CD14-positive monocyte (primary cell): ENCODE results near the gene WSB2. TPM values are rescaled to one million over a fixed set of nuclear protein-coding genes. Genes with fewer than 3 reads are reported as not detected.

Experiments
- DNase-seq, 3 donors: peaks; one replicate each; pipeline ENCODE4 v3.0.0-alpha.2; 2011 to 2022
- H2AFZ ChIP-seq: 2 replicates; pipeline ENCODE4 v1.6.0; 2012; ENCODE audit warnings: mild to moderate bottlenecking, low read depth, low read length, inconsistent platforms; ENCODE audit not compliant: insufficient read depth, poor library complexity, severe bottlenecking
- H3K27ac ChIP-seq, 2 donors: 1 replicate in 1 of 2; 2 replicates in 1 of 2; pipeline ENCODE4 v1.5.1; 2012 to 2013; ENCODE audit warnings: low read length in 2 of 2, control low read depth in 1 of 2, inconsistent platforms in 1 of 2, low read depth in 1 of 2, mild to moderate bottlenecking in 1 of 2
- H3K27me3 ChIP-seq, 2 donors: one replicate each; pipeline versions ENCODE4 v1.6.0 to v1.6.1; 2011 to 2013; ENCODE audit warnings: low read length in 2 of 2; ENCODE audit not compliant: control insufficient read depth in 2 of 2, insufficient read depth in 2 of 2
- H3K36me3 ChIP-seq, 2 donors: replicated peaks in 1 of 2; 1 replicate in 1 of 2; 2 replicates in 1 of 2; pipeline versions ENCODE4 v1.5.1 to v1.6.1; 2012 to 2013; ENCODE audit warnings: low read length in 2 of 2, control low read depth in 1 of 2, inconsistent platforms in 1 of 2, mild to moderate bottlenecking in 1 of 2; ENCODE audit not compliant: insufficient read depth in 2 of 2, control insufficient read depth in 1 of 2
- H3K4me1 ChIP-seq, 2 donors: 1 replicate in 1 of 2; 2 replicates in 1 of 2; pipeline versions ENCODE4 v1.5.1 to v1.6.1; 2012 to 2013; ENCODE audit warnings: low read length in 2 of 2, control low read depth in 1 of 2, inconsistent platforms in 1 of 2, mild to moderate bottlenecking in 1 of 2, moderate library complexity in 1 of 2; ENCODE audit not compliant: insufficient read depth in 2 of 2, control insufficient read depth in 1 of 2
- H3K4me2 ChIP-seq: replicated peaks from 2 replicates; pipeline ENCODE3; 2012; ENCODE audit warnings: low read length, moderate library complexity, mild to moderate bottlenecking; ENCODE audit not compliant: poor library complexity, severe bottlenecking; ENCODE audit errors: extremely low read depth
- H3K4me3 ChIP-seq, 3 experiments: fragments of 200-600 bp in 1 of 3; sonication (generic) in 1 of 3; replicated peaks in 1 of 3; 1 replicate in 2 of 3; 2 replicates in 1 of 3; pipeline ENCODE4 v1.5.1; 2011 to 2013; ENCODE audit warnings: low read length in 3 of 3, mild to moderate bottlenecking in 3 of 3, control low read depth in 2 of 3, low read depth in 2 of 3, inconsistent platforms in 1 of 3, moderate library complexity in 1 of 3
- H3K79me2 ChIP-seq: 2 replicates; pipeline ENCODE4 v1.6.0; 2012; ENCODE audit warnings: mild to moderate bottlenecking, control low read depth, inconsistent platforms, low read length, moderate library complexity; ENCODE audit not compliant: insufficient read depth
- H3K9ac ChIP-seq: 2 replicates; pipeline ENCODE4 v1.6.0; 2017; ENCODE audit warnings: low read length, mild to moderate bottlenecking; ENCODE audit not compliant: insufficient read depth, poor library complexity, severe bottlenecking
- H3K9me3 ChIP-seq, 2 donors: replicated peaks in 1 of 2; 1 replicate in 1 of 2; 2 replicates in 1 of 2; pipeline versions ENCODE4 v1.5.1 to v1.6.1; 2012 to 2013; ENCODE audit warnings: low read length in 2 of 2, control low read depth in 1 of 2; ENCODE audit not compliant: control insufficient read depth in 1 of 2, insufficient read depth in 1 of 2
- H4K20me1 ChIP-seq: 2 replicates; pipeline ENCODE4 v1.6.0; 2012; ENCODE audit warnings: mild to moderate bottlenecking, low read length, control low read depth, moderate library complexity; ENCODE audit not compliant: insufficient read depth
- H3K27ac Mint-ChIP-seq, 7 donors: one replicate each; pipeline ENCODE4 v1.8.0; 2020; ENCODE audit warnings: mild to moderate bottlenecking in 7 of 7, mixed read lengths in 7 of 7, moderate library complexity in 6 of 7, inconsistent platforms in 2 of 7
- H3K27me3 Mint-ChIP-seq, 3 donors: one replicate each; pipeline ENCODE4 v1.8.0; 2021 to 2022; ENCODE audit warnings: low read depth in 3 of 3, mild to moderate bottlenecking in 3 of 3, mixed read lengths in 3 of 3, moderate library complexity in 3 of 3, inconsistent platforms in 1 of 3
- H3K36me3 Mint-ChIP-seq, 2 donors: one replicate each; pipeline ENCODE4 v1.8.0; 2020; ENCODE audit warnings: mixed read lengths in 2 of 2, inconsistent platforms in 1 of 2, mild to moderate bottlenecking in 1 of 2
- H3K4me1 Mint-ChIP-seq: one replicate; pipeline ENCODE4 v1.8.0; 2020; ENCODE audit warnings: mild to moderate bottlenecking, mixed read lengths
- H3K4me3 Mint-ChIP-seq, 2 donors: one replicate each; pipeline ENCODE4 v1.8.0; 2020; ENCODE audit warnings: mild to moderate bottlenecking in 2 of 2, mixed read lengths in 2 of 2, moderate library complexity in 1 of 2
- H3K9me3 Mint-ChIP-seq, 7 donors: one replicate each; pipeline ENCODE4 v1.8.0; 2020 to 2022; ENCODE audit warnings: mixed read lengths in 7 of 7, mild to moderate bottlenecking in 6 of 7, moderate library complexity in 6 of 7, inconsistent platforms in 2 of 7
- WGBS: methylation state at CpG from one replicate; pipeline ENCODE4 v1.1.5; 2013; ENCODE audit warnings: missing lambda C conversion rate; ENCODE audit not compliant: insufficient coverage; 5-methylcytosine and 5-hydroxymethylcytosine counted together
- intact Hi-C, 2 donors: fragments of 100-400 bp; cut with micrococcal nuclease; formaldehyde crosslinking; loops; one replicate each; pipeline versions ENCODE4 v1.15.0 to v1.15.1; 2023
- polyA plus RNA-seq, 3 donors: library from polyadenylated mRNA; depleted of rRNA in 1 of 3; unstranded in 2 of 3; stranded (reverse) in 1 of 3; fragments of 300-500 nt in 2 of 3; fragments of >200 nt in 1 of 3; fragmentation: Illumina TruSeq in 2 of 3; gene quantifications; 1 replicate in 2 of 3; 2 replicates in 1 of 3; pipeline ENCODE4 v1.2.3, GENCODE V29; 2012 to 2021
- TF ChIP-seq, protein P1 (sequence below): fragments of 200-600 bp; IDR thresholded peaks from one replicate; pipeline ENCODE4 v1.8.0; 2022; ENCODE audit warnings: antibody characterized with exemption, mild to moderate bottlenecking

Gene WSB2
- polyA plus RNA-seq, 3 donors = 25.4 to 36.3 (median 25.8) TPM

DNA sequence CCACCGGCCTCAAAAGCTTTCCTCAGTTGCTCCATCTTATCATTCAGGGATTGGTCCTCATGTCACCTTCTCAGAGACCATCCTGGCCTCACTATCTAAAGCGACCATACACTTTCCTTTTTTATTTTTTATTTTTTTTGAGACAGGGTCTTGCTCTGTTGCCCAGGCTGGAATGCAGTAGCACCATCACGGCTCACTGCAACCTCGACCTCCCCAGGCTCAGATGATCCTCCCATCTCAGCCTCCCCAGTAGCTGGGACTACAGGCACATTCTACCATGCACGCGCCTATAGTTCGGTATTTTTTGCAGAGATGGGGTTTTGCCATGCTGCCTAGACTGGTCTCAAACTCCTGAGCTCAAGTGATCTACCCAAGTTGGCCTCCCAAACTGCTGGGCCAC, 2.8 kb downstream of the WSB2 start:
- DNase-seq = no peak
- peaks cover 25% of the 10 kb centered on the region for H3K4me1 Mint-ChIP-seq
- no peaks in the 10 kb centered on the region for H3K9me3 ChIP-seq
- intact Hi-C loops = loop anchor here in 1 of 2 donors (10.0 kb wide), 1 partner anchor 317 kb away; the partner anchor contains the start of genes SUDS3 and TAOK3
- H3K9ac ChIP-seq = no peak overlapping the region
- peaks cover 5 to 8% (median 6%) of the 10 kb centered on the region in 3 donors for H3K27me3 Mint-ChIP-seq
- no peak overlapping the region for H3K4me3 Mint-ChIP-seq
- peaks cover 0 to 10% of the 10 kb centered on the region in 2 donors for H3K36me3 Mint-ChIP-seq
- no peak overlapping the region for H3K4me2 ChIP-seq
- H2AFZ ChIP-seq = no peak overlapping the region
- H3K4me1 ChIP-seq = peaks cover 24 to 27% of the 10 kb centered on the region in 2 donors
- H3K27ac ChIP-seq = no peak overlapping the region
- peaks cover 62% of the 10 kb centered on the region for H3K79me2 ChIP-seq
- H3K9me3 Mint-ChIP-seq = peaks cover 0 to 2% (median 0%) of the 10 kb centered on the region in 7 donors
- H4K20me1 ChIP-seq = peaks cover 12% of the 10 kb centered on the region
- TF ChIP-seq, protein P1, sequence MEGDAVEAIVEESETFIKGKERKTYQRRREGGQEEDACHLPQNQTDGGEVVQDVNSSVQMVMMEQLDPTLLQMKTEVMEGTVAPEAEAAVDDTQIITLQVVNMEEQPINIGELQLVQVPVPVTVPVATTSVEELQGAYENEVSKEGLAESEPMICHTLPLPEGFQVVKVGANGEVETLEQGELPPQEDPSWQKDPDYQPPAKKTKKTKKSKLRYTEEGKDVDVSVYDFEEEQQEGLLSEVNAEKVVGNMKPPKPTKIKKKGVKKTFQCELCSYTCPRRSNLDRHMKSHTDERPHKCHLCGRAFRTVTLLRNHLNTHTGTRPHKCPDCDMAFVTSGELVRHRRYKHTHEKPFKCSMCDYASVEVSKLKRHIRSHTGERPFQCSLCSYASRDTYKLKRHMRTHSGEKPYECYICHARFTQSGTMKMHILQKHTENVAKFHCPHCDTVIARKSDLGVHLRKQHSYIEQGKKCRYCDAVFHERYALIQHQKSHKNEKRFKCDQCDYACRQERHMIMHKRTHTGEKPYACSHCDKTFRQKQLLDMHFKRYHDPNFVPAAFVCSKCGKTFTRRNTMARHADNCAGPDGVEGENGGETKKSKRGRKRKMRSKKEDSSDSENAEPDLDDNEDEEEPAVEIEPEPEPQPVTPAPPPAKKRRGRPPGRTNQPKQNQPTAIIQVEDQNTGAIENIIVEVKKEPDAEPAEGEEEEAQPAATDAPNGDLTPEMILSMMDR = no peak
- H3K36me3 ChIP-seq = no peaks in the 10 kb centered on the region
- peak overlapping the region in 2 of 7 donors; percentile 26 to 81 for H3K27ac Mint-ChIP-seq
- no peaks in the 10 kb centered on the region for H3K27me3 ChIP-seq
- WGBS = 100% methylated on average over 5 of the region's 7 CpGs
- no peak overlapping the region for H3K4me3 ChIP-seq

GRCh38 chr12:118055865-118056773, 4.9 kb downstream of the WSB2 start:
- Histone ChIP-seq H2AFZ (no peak overlapping the region), H3K36me3 (peaks cover 8 to 18% of the 10 kb centered on the region in 2 donors), H3K4me3 (no peak overlapping the region), H3K79me2 (peaks cover 46% of the 10 kb centered on the region), H4K20me1 (peaks cover 23% of the 10 kb centered on the region), H3K9me3 (no peaks in the 10 kb centered on the region), H3K4me2 (no peak overlapping the region), H3K27me3 (no peaks in the 10 kb centered on the region), H3K9ac (no peak overlapping the region), H3K4me1 (peaks cover 10 to 13% of the 10 kb centered on the region in 2 donors), H3K27ac (no peak overlapping the region)
- peaks cover 0 to 2% (median 0%) of the 10 kb centered on the region in 7 donors for H3K9me3 Mint-ChIP-seq
- no peak for DNase-seq
- TF ChIP-seq, protein P1 = no peak
- H3K4me3 Mint-ChIP-seq = no peak overlapping the region
- intact Hi-C loops = loop anchor here in 1 of 2 donors (10.0 kb wide), 1 partner anchor 319 kb away; the partner anchor contains the start of genes SUDS3 and TAOK3
- H3K4me1 Mint-ChIP-seq = peaks cover 17% of the 10 kb centered on the region
- WGBS = 94% methylated on average over 10 of the region's 13 CpGs
- peak overlapping the region in 1 of 7 donors; percentile 43 for H3K27ac Mint-ChIP-seq
- H3K36me3 Mint-ChIP-seq = peaks cover 13 to 23% of the 10 kb centered on the region in 2 donors
- H3K27me3 Mint-ChIP-seq = peaks cover 0 to 2% (median 0%) of the 10 kb centered on the region in 3 donors
